ENCODE results near the gene KLHL22. TPM values are rescaled to one million over a fixed set of nuclear protein-coding genes. Genes with fewer than 3 reads are reported as not detected.

The KLHL22 gene
- total and polyA plus RNA-seq, 2 of the 8 experiments (the other 6 are each of a cell fraction or from before 2014, with no cell fraction given), result 9.4 to 16.2 TPM

GRCh38 chr22:20542055-20542454, 46.5 kb upstream of the KLHL22 start:
- H3K79me2 ChIP-seq (ENCODE audit: control insufficient read depth in 1 of 2, insufficient read depth in 2 of 2, low read length in 2 of 2), result no peaks in the 10 kb centered on the region
- ChIA-PET POLR2A (ENCODE audit: partially characterized antibody) (no interaction called here), CTCF (ENCODE audit: partially characterized antibody) (interaction anchor here (0.7 kb wide), 1 partner anchor 123 kb away, joined by 3 read pairs; no protein-coding TSS in a partner anchor)
- no peak overlapping the region for H3K23ac ChIP-seq (ENCODE audit: insufficient read length)
- H3K56ac ChIP-seq (replicated peaks; ENCODE audit: insufficient read length, low read depth, low read length), result no peak overlapping the region
- DNase-seq (ENCODE audit: low read depth in 1 of 2, low spot score in 2 of 2), result no peak
- no peak for FAIRE-seq
- no peaks in the 10 kb centered on the region for H3K4me1 ChIP-seq (replicated peaks in 1 of 4; ENCODE audit: control insufficient read depth in 3 of 4, insufficient read depth in 4 of 4, low read length in 3 of 4)
- no peak overlapping the region for H3K9ac ChIP-seq (replicated peaks in 1 of 4; ENCODE audit: extremely low read depth in 1 of 4, low read depth in 3 of 4, low read length in 3 of 4)
- H2AK5ac ChIP-seq (ENCODE audit: low read depth, low read length), result no peak overlapping the region
- no peak overlapping the region for H3K27ac ChIP-seq (ENCODE audit: low read depth, low read length)
- no peak overlapping the region for H4K91ac ChIP-seq (replicated peaks; ENCODE audit: insufficient read length, low read length)
- peaks cover 7% of the 10 kb centered on the region for H3K79me1 ChIP-seq (ENCODE audit: low read depth, low read length)
- H3K14ac ChIP-seq (ENCODE audit: insufficient read length), result no peak overlapping the region
- no peak overlapping the region for H4K8ac ChIP-seq (ENCODE audit: extremely low read depth, insufficient read depth, low read length)
- peaks cover 0 to 7% of the 10 kb centered on the region in 2 experiments for H4K20me1 ChIP-seq (replicated peaks in 1 of 2; ENCODE audit: control insufficient read depth in 1 of 2, insufficient read depth in 2 of 2, low read length in 2 of 2)
- no peak overlapping the region for H4K5ac ChIP-seq (ENCODE audit: insufficient read length, low read depth, low read length)
- no peak overlapping the region for H3K4ac ChIP-seq (replicated peaks; ENCODE audit: insufficient read length, low read depth, low read length)
- no peak overlapping the region for H2BK15ac ChIP-seq (ENCODE audit: low read length)
- H3K27me3 ChIP-seq (replicated peaks in 1 of 4; ENCODE audit: control insufficient read depth in 3 of 4, extremely low read depth in 1 of 4, insufficient read depth in 3 of 4, low read length in 3 of 4), result no peaks in the 10 kb centered on the region
- no peak overlapping the region for H2BK120ac ChIP-seq (replicated peaks; ENCODE audit: low read depth, low read length)
- no peak overlapping the region for H3K4me2 ChIP-seq (ENCODE audit: insufficient read depth in 1 of 2, low read depth in 2 of 2, low read length in 2 of 2)
- H3K18ac ChIP-seq (ENCODE audit: extremely low read depth, low read length), result no peak overlapping the region
- no peak overlapping the region for H2AFZ ChIP-seq (ENCODE audit: low read length)
- no peaks in the 10 kb centered on the region for H3K23me2 ChIP-seq (ENCODE audit: low read depth, low read length)
- no peak overlapping the region for H3K4me3 ChIP-seq (ENCODE audit: extremely low read depth in 1 of 4, insufficient read depth in 2 of 4, low read depth in 3 of 4, low read length in 4 of 4)
- no peak overlapping the region for H2BK12ac ChIP-seq (ENCODE audit: low read depth, low read length)
- H3K36me3 ChIP-seq (ENCODE audit: control insufficient read depth in 2 of 4, insufficient read depth in 4 of 4, low read length in 3 of 4), result peaks cover 0 to 7% (median 2%) of the 10 kb centered on the region in 4 experiments; a peak in 3 of 8 replicates
- WGBS, 2 experiments (ENCODE audit: extremely low coverage in 1 of 2, insufficient coverage in 1 of 2, insufficient read length in 1 of 2, insufficient replicate concordance in 2 of 2, low coverage in 1 of 2, low lambda C conversion rate in 2 of 2, missing lambda C conversion rate in 1 of 2), result 87% methylated on average over 3 of the region's 3 CpGs; no CpG with 5 or more reads in 1 of the 2 experiments
- TF ChIP-seq ASH2L (IDR thresholded peaks at IDR 0.05; ENCODE audit: low read length) (no peak), CTCF (IDR thresholded peaks at IDR 0.05; ENCODE audit: control extremely low read depth in 1 of 3, insufficient read depth in 1 of 3, low read depth in 1 of 3, low read length in 3 of 3) (no peak), BRCA1 (IDR thresholded peaks at IDR 0.05; ENCODE audit: low read depth, low read length) (no peak)
- H2BK20ac ChIP-seq (ENCODE audit: low read length), result no peak overlapping the region
- no peaks in the 10 kb centered on the region for H3K9me3 ChIP-seq (ENCODE audit: insufficient read depth in 2 of 2, low read depth in 1 of 2, low read length in 1 of 2)
- no peak overlapping the region for H2BK5ac ChIP-seq (ENCODE audit: low read depth, low read length)

Measured in H1 (cell line).